ENCODE measurements around the gene MYH9. TPM values are rescaled to one million over a fixed set of nuclear protein-coding genes. Genes with fewer than 3 reads are reported as not detected.
A peak's percentile ranks its signal among the peaks of the same experiment; 100 is the strongest.

Gene MYH9
- total RNA-seq, 2 donors from 2014 or later: 125 to 229 TPM

GRCh38 chr22:36387709-36387958 is 133 bp downstream of the MYH9 start:
- peaks cover 0 to 42% of the 10 kb centered on the region in 2 donors for H3K4me1 ChIP-seq
- DNase-seq (ENCODE audit: low spot score): no peak
- H3K9me3 ChIP-seq: no peaks in the 10 kb centered on the region
- peak overlapping the region; percentile 98 to 99 for H3K27ac ChIP-seq
- H3K4me3 ChIP-seq: peak overlapping the region; percentile 85 to 94
- TF ChIP-seq CTCF (IDR thresholded peaks at IDR 0.05): no peak
- H3K36me3 ChIP-seq: peaks cover 33% of the 10 kb centered on the region
- no peaks in the 10 kb centered on the region for H3K27me3 ChIP-seq

GRCh38 chr22:36386900-36387708 is 663 bp downstream of the MYH9 start:
- Histone ChIP-seq H3K36me3 (peaks cover 38% of the 10 kb centered on the region), H3K4me1 (peaks cover 0 to 47% of the 10 kb centered on the region in 2 donors), H3K4me3 (peak overlapping the region; percentile 85 to 94), H3K27ac (peak overlapping the region; percentile 98 to 99), H3K27me3 (no peaks in the 10 kb centered on the region), H3K9me3 (no peaks in the 10 kb centered on the region)
- DNase-seq (ENCODE audit: low spot score): no peak
- TF ChIP-seq CTCF (IDR thresholded peaks at IDR 0.05): no peak

- Histone ChIP-seq H3K36me3 (peaks cover 45% of the 10 kb centered on the region), H3K27me3 (no peaks in the 10 kb centered on the region), H3K4me1 (peaks cover 0 to 51% of the 10 kb centered on the region in 2 donors), H3K9me3 (no peaks in the 10 kb centered on the region), H3K27ac (peak overlapping the region; percentile 98 to 99), H3K4me3 (peak overlapping the region; percentile 85 to 94)
- no peak for DNase-seq (ENCODE audit: low spot score)
- TF ChIP-seq CTCF (IDR thresholded peaks at IDR 0.05): no peak
These were observed 1.3 kb downstream of the MYH9 start for GRCh38 chr22:36386351-36386899.

DNA sequence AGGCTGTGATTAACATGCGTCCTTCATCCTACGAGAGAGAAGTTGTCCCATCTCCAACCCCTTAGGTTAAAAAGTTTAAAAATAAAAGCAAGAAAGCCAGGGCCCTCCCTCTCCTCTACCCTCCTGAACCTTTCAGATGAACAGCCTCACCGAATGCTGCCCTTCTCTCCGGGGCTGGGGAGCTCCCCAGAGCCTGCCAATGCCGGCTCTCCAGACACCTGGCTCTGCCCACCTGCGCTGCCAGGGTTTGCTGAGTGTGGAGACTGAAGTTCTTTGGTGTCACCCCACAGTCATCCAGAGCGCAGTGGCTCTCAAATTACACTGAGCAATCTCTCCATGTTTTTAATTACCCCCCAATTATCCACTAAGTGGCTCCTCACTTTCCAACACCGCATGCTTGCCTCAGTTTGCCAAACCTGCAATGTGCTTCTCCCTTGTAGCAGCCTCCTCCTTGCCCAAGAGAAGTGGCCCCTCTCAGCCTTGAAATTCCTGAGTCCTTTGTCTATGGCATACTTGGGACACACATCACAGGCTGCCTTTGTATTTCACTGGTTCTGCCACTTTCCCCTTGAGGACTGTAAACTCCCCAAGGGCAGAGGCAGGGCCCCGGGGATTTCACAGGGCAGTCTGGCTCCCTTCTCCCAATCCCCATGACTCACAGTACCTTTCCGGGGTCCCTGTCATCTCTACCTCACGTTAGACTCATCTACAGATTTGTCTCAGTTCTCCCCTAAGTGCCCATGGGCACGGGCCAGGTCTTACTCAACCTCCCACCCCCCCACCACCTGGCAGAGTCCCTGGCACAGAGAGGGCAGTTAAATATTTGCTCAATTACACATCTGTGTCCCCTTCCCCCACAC is 2.0 kb downstream of the MYH9 start:
- Histone ChIP-seq H3K4me3 (peak overlapping the region; percentile 85 to 94), H3K27me3 (no peaks in the 10 kb centered on the region), H3K36me3 (peaks cover 52% of the 10 kb centered on the region), H3K4me1 (peaks cover 0 to 56% of the 10 kb centered on the region in 2 donors), H3K9me3 (no peaks in the 10 kb centered on the region), H3K27ac (peak overlapping the region; percentile 98 to 99)
- no peak for DNase-seq (ENCODE audit: low spot score)
- no peak for TF ChIP-seq CTCF (IDR thresholded peaks at IDR 0.05)

- Histone ChIP-seq H3K4me3 (peak overlapping the region; percentile 85 to 94), H3K27ac (peak overlapping the region; percentile 98 to 99), H3K27me3 (no peaks in the 10 kb centered on the region), H3K9me3 (no peaks in the 10 kb centered on the region), H3K4me1 (peaks cover 0 to 64% of the 10 kb centered on the region in 2 donors), H3K36me3 (peaks cover 58% of the 10 kb centered on the region)
- DNase-seq (ENCODE audit: low spot score): no peak
- TF ChIP-seq CTCF (IDR thresholded peaks at IDR 0.05): no peak
These were observed 2.8 kb downstream of the MYH9 start for GRCh38 chr22:36384766-36385481.

All from right atrium auricular region (tissue), 2 donors.